Measurements from ENCODE around the gene C12orf50.
"Not testable (repeated sequence)": the region's sequence is repeated elsewhere in the genome, so short reads cannot be mapped to it uniquely, and the experiment has no call there.

The C12orf50 gene

GRCh38 chr12:87985069-87985675, 44.0 kb downstream of the C12orf50 start:
- DNase-seq: no peak

- DNase-seq: no peak
These were observed 47.0 kb downstream of the C12orf50 start for GRCh38 chr12:87982208-87982607.

GRCh38 chr12:87981495-87981894, 47.7 kb downstream of the C12orf50 start:
- no peak for DNase-seq

GRCh38 chr12:87975879-87976278, 53.3 kb downstream of the C12orf50 start:
- no peak for DNase-seq

GRCh38 chr12:87967871-87968270, 61.3 kb downstream of the C12orf50 start:
- DNase-seq: no peak

GRCh38 chr12:87960566-87960965, 68.6 kb downstream of the C12orf50 start:
- no peak for DNase-seq

- not testable (repeated sequence) for DNase-seq
These were observed 75.2 kb downstream of the C12orf50 start for GRCh38 chr12:87954028-87954427.

GRCh38 chr12:87953256-87953860, 75.8 kb downstream of the C12orf50 start:
- no peak for DNase-seq

- DNase-seq: no peak
These were observed 76.4 kb downstream of the C12orf50 start for GRCh38 chr12:87952850-87953249.

GRCh38 chr12:87952223-87952622, 77.0 kb downstream of the C12orf50 start:
- DNase-seq: no peak

- DNase-seq: no peak
These were observed 85.4 kb downstream of the C12orf50 start for GRCh38 chr12:87943762-87944161.

- DNase-seq: no peak
These were observed 86.2 kb downstream of the C12orf50 start for GRCh38 chr12:87943023-87943422.

- no peak for DNase-seq
These were observed 90.0 kb downstream of the C12orf50 start for GRCh38 chr12:87939182-87939581.

GRCh38 chr12:87935216-87935615, 94.0 kb downstream of the C12orf50 start:
- no peak for DNase-seq

- DNase-seq: no peak
These were observed 95.2 kb downstream of the C12orf50 start for GRCh38 chr12:87933991-87934390.

- no peak for DNase-seq
These were observed 97.4 kb downstream of the C12orf50 start for GRCh38 chr12:87931812-87932211.

- DNase-seq: no peak
These were observed 98.6 kb downstream of the C12orf50 start for GRCh38 chr12:87930627-87931026.

Measured in activated effector memory CD4-positive, alpha-beta T cell treated with anti-CD3 and anti-CD28 coated beads, Interleukin-2, amount 50 U/mL, for 16 hours (primary cell).